Motor neuron (in vitro differentiated cells): Measurements from ENCODE around the gene PUS3. TPM values are rescaled to one million over a fixed set of nuclear protein-coding genes. Genes with fewer than 3 reads are reported as not detected.
"Not testable (repeated sequence)": the region's sequence is repeated elsewhere in the genome, so short reads cannot be mapped to it uniquely, and the experiment has no call there.

Experiments used
- ATAC-seq, 8 experiments: fragments of 200-7000 bp; cut with Tn5 transposase; replicated peaks in 6 of 8; 2 replicates each; pipeline ENCODE4 v1.8.0; 2021; ENCODE audit warnings: mild to moderate bottlenecking in 8 of 8, moderate library complexity in 8 of 8
- H3K27ac ChIP-seq, 2 donors: fragments of 250-450 bp; sonication (Bioruptor Pico); 2 replicates each; pipeline ENCODE4 v1.9.0; 2021; ENCODE audit warnings: antibody characterized with exemption in 2 of 2, mild to moderate bottlenecking in 2 of 2, moderate library complexity in 1 of 2
- H3K4me1 ChIP-seq, 2 donors: fragments of 250-450 bp; sonication (Bioruptor Pico); replicated peaks in 1 of 2; 2 replicates each; pipeline ENCODE4 v1.6.1; 2021; ENCODE audit warnings: antibody characterized with exemption in 2 of 2, mild to moderate bottlenecking in 2 of 2, moderate library complexity in 1 of 2
- H3K4me3 ChIP-seq, 5 donors: fragments of 250-450 bp; sonication (Bioruptor Pico); 2 replicates each; pipeline ENCODE4 v1.9.0; 2021; ENCODE audit warnings: antibody characterized with exemption in 5 of 5, mild to moderate bottlenecking in 5 of 5, moderate library complexity in 4 of 5
- WGBS, 10 experiments: fragments of 450-650 bp; shearing (Covaris generic); methylation state at CpG; one replicate each; pipeline ENCODE4 v1.0.0; 2022; 5-methylcytosine and 5-hydroxymethylcytosine counted together
- in situ Hi-C, 9 experiments: fragments of 400-800 bp; cut with MboI; loops; one replicate each; pipeline ENCODE4 v1.15.0; 2021; ENCODE audit warnings: low sequenced_read_pairs in 9 of 9, low pct_unique_long_range_greater_than_20kb in 2 of 9; ENCODE audit not compliant: unreplicated experiment in 9 of 9
- total RNA-seq, 8 experiments: library from RNA; unstranded; fragments of 300-600 nt; gene quantifications; 2 replicates each; pipeline versions ENCODE4 v1.2.3 to v1.2.4, GENCODE V29; 2022

PUS3 gene
- total RNA-seq, 8 experiments from 2014 or later, result 11.9 to 24.3 (median 15.9) TPM

DNA sequence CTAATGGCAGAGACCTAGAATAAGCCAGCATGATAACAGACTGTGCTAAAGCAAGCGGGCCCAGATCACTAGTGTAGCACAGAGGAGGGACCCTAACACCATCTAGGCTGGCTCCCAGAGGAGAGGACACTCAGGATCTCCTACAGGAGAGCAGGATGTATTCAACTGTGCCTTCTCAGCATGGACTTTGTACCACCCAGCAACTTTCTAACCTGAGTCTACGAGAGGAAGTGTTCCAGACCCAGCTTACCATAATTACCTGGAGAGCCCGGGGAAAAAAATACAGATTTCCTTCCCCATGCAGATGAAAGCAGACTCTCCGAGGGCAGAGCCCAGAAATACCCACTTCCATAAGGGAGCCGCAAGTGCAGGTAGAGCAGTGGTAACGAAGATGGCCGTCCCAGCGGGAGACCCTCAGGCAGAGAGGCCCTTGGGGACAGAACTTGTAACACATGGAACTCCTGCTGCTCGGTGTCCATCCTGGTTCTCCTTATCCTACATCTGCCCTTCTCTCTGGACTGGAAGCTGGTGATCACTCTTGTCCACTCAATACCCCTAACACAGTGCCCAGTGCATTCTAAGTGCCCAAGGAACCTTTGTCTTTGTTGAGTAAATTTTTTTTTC lies 21.5 kb upstream of the PUS3 start:
- H3K4me3 ChIP-seq, result no peak overlapping the region
- ATAC-seq, result no peak
- in situ Hi-C loops, result loop anchor here in 8 of 9 experiments (5.0 to 25.0 kb wide), 4 partner anchors 138 to 273 kb away; partner anchors contain the start of gene CDON (in 1 of the 8)
- H3K4me1 ChIP-seq, result no peaks in the 10 kb centered on the region
- 60 to 97% (median 86%) methylated on average over 1 to 7 of the region's 9 CpGs; no CpG with 5 or more reads in 3 of the 10 experiments for WGBS, 10 experiments
- no peak overlapping the region for H3K27ac ChIP-seq

DNA sequence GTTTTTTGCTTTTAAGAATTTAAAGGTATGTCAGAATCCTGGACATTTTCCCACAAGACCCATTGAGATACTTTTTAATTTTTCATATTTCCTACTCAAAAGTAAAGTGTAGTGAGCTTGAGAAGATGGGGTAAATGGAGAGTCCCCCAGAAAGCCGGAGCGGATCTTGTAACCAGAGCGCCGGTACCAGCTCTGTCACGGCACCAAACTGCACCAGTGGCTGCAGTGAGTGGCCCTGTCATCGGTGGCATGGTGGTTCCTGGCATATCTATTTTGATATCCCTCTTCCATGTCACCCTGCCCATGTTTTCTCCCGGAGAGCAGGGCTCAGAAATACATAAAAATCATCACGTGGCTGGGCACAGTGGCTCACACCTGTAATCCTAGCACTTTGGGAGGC lies 20.6 kb upstream of the PUS3 start:
- in situ Hi-C loops, result loop anchor here in 7 of 9 experiments (5.0 to 25.0 kb wide), 3 partner anchors 264 to 274 kb away; no protein-coding TSS in a partner anchor
- 40 to 100% (median 81%) methylated on average over 1 to 7 of the region's 8 CpGs; no CpG with 5 or more reads in 7 of the 10 experiments for WGBS, 10 experiments

DNA sequence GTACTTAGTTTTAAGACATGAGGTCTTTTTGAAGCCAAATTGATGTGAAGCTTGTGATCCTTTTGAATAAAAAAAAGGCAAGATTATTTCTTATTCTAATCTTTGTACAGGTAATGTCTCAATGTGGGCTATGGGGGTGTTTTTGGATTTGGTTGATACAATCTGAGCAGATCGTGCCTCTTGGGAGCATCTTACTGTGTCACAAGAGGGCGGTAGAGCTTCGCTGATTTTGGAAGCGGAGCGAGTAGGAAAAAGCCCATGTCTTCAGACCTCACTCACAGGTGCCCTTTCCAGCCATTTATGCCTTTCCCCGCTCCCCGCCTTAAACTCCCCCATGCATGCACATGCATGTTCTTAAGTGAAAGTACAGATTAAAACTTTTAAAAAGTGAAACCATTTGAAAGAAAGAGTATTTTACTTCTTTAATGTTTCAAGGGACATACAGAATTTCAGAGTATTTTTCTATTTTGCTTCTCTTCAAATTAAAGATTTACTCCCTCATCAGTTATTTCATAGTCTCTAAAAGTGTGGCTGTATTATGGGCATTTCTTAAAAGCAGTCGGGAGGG lies 20.1 kb upstream of the PUS3 start:
- 0 to 20% (median 2%) methylated on average over 1 to 8 of the region's 8 CpGs; no CpG with 5 or more reads in 1 of the 10 experiments for WGBS, 10 experiments
- Histone ChIP-seq H3K4me3 (no peak overlapping the region), H3K27ac (no peak overlapping the region), H3K4me1 (no peaks in the 10 kb centered on the region)
- ATAC-seq, result peak; percentile 49 to 88 (median 74)
- in situ Hi-C loops, result loop anchor here in 7 of 9 experiments (5.0 to 25.0 kb wide), 3 partner anchors 264 to 274 kb away; no protein-coding TSS in a partner anchor

More for the DNA sequence above, 20.6 kb upstream of the PUS3 start:
- ATAC-seq, result no peak
- no peaks in the 10 kb centered on the region for H3K4me1 ChIP-seq
- H3K4me3 ChIP-seq, result no peak overlapping the region
- H3K27ac ChIP-seq, result no peak overlapping the region

DNA sequence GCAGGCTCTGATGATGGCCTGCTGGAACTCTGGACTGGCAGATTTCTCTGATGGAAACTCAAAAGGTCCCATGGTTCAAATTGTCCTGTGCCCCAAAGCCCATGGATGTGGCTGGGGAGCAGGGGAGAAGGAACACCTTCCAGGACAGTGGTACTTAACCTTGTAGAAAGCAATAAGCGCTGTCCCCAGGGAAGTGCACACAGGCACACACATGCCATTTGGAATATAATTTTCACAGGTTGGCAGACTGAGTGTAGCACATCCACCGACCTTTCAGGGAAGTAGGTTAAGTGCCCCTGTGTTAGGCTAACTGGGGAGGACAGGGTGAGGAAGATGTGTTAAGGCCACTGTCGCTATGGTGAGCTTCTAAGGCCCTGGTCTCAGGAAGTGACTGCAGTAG lies 19.1 kb upstream of the PUS3 start:
- H3K27ac ChIP-seq, result no peak overlapping the region
- in situ Hi-C loops, result loop anchor here in 7 of 9 experiments (5.0 to 25.0 kb wide), 3 partner anchors 265 to 275 kb away; no protein-coding TSS in a partner anchor
- no peak overlapping the region for H3K4me3 ChIP-seq
- no peaks in the 10 kb centered on the region for H3K4me1 ChIP-seq
- ATAC-seq, result no peak
- WGBS, 10 experiments, result 40 to 80% (median 67%) methylated on average over 1 of the region's 3 CpGs; no CpG with 5 or more reads in 7 of the 10 experiments

DNA sequence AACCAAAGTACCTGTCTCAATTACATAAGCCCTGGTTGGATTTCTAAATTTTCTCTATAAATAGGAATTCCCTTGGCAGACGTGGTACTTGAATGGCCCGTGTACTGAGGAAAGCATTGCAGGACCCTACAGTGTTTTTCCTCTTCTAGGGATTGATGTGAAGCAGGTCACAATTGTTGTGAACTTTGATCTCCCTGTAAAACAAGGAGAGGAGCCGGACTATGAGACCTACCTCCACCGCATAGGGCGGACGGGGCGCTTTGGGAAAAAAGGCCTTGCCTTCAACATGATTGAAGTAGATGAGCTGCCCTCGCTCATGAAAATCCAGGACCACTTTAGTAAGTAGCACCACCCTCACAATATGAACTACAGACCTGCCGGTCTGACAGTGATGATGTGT lies 18.0 kb upstream of the PUS3 start:
- in situ Hi-C loops, result loop anchor here in 7 of 9 experiments (5.0 to 25.0 kb wide), 3 partner anchors 266 to 276 kb away; no protein-coding TSS in a partner anchor
- no peak overlapping the region for H3K27ac ChIP-seq
- no peak for ATAC-seq
- H3K4me1 ChIP-seq, result no peaks in the 10 kb centered on the region
- no peak overlapping the region for H3K4me3 ChIP-seq
- WGBS, 10 experiments, result 70 to 100% (median 86%) methylated on average over 1 to 8 of the region's 9 CpGs; no CpG with 5 or more reads in 3 of the 10 experiments

DNA sequence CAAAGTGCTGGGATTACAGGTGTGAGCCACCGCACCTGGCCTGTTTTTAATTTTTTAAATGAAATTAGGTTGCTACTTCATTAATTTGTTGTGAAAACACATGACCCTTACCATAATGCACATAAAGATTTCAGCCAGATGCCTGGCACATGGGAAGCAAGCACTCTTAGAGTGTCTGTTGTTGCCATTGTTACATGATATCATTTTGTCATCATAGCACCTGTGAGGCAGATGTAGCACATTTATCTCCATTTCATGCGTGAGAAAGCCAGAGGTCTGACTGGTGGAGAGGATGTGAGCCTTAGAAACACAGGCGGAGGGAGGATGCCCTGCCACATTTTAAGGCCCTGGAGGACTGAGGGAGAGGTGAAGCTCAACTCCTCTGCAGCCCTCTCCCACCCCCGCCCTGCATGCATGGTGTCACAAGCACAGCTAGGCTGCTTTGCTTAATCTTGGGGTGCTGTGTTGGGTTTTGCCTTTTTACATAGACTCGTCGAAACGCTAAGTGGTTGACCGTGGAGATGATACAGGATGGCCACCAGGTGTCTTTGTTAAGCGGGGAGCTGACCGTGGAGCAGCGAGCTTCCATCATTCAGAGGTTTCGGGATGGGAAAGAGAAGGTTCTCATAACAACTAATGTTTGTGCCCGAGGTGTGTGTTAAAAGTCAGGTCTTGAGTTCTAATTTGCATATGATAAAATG lies 15.3 kb upstream of the PUS3 start:
- H3K4me1 ChIP-seq, result no peaks in the 10 kb centered on the region
- ATAC-seq, result peak in 3 of 8 experiments; percentile 65 to 92 (median 90)
- WGBS, 10 experiments, result 0 to 94% (median 64%) methylated on average over 1 to 9 of the region's 13 CpGs; no CpG with 5 or more reads in 3 of the 10 experiments
- no peak overlapping the region for H3K4me3 ChIP-seq
- in situ Hi-C loops, result loop anchor here in 2 of 9 experiments (10.0 to 25.0 kb wide), 2 partner anchors 269 to 277 kb away; no protein-coding TSS in a partner anchor
- H3K27ac ChIP-seq, result no peak overlapping the region

DNA sequence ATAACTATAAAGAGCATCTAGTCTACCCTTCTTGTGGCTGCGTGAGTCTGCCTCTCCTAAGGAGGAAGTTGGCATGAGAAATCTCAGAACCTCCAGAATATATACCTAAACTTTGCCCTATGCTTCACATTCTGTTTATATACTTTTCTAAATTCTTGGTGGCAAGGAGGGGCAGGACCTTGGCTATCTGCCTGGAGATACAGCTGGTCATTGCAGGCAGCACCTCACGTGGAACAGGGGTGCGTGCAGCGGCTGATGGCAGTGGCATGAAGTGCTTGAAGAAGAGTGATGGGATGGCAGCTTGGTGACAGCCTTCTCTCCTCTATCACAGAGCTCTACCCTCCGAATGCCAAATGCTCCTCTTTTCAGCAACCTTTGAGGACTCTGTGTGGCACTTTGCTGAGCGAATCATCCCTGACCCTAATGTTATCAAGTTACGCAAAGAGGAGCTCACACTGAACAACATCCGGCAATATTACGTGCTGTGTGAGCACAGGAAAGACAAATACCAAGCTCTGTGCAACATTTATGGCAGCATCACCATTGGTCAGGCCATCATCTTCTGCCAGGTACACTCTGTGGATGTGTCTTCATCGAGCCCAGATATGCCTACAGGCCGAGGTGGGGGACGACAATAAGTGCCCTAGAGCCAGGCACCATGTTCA lies 13.8 kb upstream of the PUS3 start:
- WGBS, 10 experiments, result 57 to 100% (median 87%) methylated on average over 1 to 8 of the region's 12 CpGs; no CpG with 5 or more reads in 1 of the 10 experiments
- Histone ChIP-seq H3K4me1 (no peaks in the 10 kb centered on the region), H3K4me3 (no peak overlapping the region), H3K27ac (no peak overlapping the region)
- ATAC-seq, result no peak
- in situ Hi-C loops, result loop anchor here in 2 of 9 experiments (10.0 to 25.0 kb wide), 2 partner anchors 270 to 278 kb away; no protein-coding TSS in a partner anchor

DNA sequence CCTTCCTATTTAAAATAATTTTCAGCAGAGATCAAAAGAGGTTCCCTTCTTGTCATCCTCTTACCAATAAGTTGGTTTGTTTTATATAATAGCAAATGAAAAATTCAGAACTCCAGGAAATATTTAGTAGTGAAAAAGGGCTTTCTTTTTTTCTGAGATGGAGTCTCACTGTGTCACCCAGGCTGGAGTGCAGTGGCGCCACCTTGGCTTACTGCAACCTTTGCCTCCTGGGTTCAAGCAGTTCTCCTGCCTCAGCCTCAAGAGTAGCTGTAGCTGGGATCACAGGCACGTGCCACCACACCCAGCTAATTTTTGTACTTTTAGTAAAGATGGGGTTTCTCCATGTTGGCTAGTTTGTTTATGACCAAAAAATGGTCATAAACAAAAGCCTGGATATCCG lies 11.6 kb upstream of the PUS3 start:
- 40 to 100% (median 76%) methylated on average over 1 to 3 of the region's 3 CpGs; no CpG with 5 or more reads in 1 of the 10 experiments for WGBS, 10 experiments
- in situ Hi-C loops, result loop anchor here in 2 of 9 experiments (10.0 to 25.0 kb wide), 2 partner anchors 273 to 280 kb away; no protein-coding TSS in a partner anchor
- not testable (repeated sequence) for ATAC-seq, H3K4me1 ChIP-seq, H3K27ac ChIP-seq, H3K4me3 ChIP-seq

DNA sequence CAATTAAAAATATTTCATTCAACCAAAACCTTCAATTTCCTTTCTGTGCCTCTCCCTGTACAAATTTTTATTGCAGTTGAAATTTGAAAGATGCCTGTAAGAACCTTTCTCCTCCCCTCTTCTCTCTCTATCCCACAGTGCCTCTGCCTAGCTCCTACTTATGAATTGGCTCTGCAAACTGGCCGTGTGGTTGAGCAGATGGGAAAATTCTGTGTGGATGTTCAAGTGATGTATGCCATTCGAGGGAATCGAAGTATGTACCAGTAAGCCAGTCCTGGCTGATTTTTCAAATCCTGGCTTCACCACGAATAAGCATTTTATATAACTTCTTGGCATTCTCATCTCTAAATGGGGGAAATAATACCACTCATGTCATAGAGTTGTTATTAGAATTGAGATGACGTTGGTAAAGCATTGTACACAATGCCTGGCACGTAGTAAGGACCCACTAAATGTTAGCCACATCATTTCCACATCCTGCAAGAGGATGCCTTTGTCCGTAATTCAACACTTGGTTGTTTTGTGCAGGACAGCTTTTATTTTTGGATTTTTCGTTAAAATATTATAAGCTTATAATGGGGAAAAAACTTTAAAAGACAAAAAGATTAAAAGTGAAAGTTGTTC lies 7.3 kb upstream of the PUS3 start:
- Histone ChIP-seq H3K4me1 (no peaks in the 10 kb centered on the region), H3K27ac (no peak overlapping the region), H3K4me3 (no peak overlapping the region)
- WGBS, 10 experiments, result 18 to 82% (median 59%) methylated on average over 2 to 8 of the region's 8 CpGs; no CpG with 5 or more reads in 1 of the 10 experiments
- in situ Hi-C loops, result loop anchor here in 2 of 9 experiments (10.0 to 25.0 kb wide), 2 partner anchors 277 to 284 kb away; no protein-coding TSS in a partner anchor
- ATAC-seq, result no peak

DNA sequence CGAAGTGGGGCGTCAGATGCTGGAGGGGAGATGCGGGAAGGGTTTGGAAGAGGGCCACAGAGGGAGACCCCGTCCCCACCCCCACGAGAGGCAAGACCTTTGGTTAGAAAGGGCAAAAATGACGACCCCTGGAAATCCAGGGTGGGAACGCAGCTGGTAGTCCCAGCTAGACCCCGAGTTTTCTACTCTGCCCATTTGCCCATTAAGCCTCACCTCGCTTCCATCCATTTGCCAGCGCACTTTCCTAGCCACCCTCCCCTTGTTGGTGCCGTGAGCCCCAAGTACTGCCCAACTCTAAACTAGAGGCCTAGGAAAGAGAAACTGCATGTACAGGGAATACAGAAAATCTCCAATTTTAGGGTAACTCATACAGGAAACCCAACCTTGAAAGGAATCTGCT lies 1.7 kb upstream of the PUS3 start:
- H3K4me1 ChIP-seq, result peaks cover 5 to 6% of the 10 kb centered on the region in 2 donors
- in situ Hi-C loops, result loop anchor here in 1 of 9 experiments (25.0 kb wide), 1 partner anchor 283 kb away; no protein-coding TSS in a partner anchor
- H3K4me3 ChIP-seq, result peak overlapping the region; percentile 47 to 82 (median 63)
- no peak for ATAC-seq
- no peak overlapping the region for H3K27ac ChIP-seq
- 71 to 100% (median 93%) methylated on average over 1 to 4 of the region's 11 CpGs; no CpG with 5 or more reads in 5 of the 10 experiments for WGBS, 10 experiments

DNA sequence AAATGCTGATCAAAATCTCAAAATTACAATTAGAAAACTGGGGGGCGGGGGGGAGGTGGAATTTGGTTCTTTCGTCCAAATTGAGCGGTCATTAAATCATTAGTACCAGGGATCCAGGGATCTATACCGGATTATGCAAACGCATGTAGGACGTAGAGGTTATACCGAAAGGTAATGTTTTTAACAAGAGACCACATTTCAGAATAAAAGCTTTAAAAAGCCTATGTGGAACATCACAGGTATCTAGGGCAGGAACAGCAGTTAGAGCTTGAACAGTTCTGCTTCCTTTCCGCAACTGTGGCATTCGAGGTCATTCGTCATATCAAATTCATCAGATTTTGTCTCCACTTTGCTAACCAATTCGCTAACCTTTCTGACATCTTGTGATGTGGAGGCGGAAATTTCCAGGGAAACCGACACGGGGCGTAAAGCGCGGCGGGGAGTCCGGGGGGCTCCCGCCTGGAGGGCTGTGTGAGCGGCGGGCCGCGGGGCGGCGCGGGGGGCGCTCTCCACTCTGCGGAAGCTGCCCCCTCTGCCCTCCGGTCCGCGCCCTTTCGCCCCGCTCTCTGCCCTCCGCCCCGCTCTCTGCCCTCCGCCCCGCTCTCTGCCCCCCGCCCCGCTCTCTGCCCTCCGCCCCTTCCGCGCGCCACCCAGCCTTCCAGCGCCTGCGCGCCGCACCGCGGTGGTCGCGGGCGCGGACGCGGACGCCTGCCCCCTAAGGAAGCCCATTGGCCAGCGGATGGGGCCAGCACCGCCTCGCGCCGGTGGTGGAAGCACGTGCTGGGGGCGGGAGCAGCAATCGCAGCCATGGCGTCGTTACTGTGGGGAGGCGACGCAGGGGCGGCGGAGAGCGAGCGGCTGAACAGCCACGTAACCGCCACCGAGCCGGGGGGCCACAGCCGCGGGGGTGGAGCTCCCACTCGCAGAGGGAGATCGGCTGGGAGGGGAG lies 979 bp upstream of the PUS3 start, which contains the start of gene DDX25:
Gene DDX25 (plus strand): TSS at position 798 of the 949 bp plus-strand sequence. CDS start 10 bp downstream, at position 808.
- in situ Hi-C loops, result loop anchor here in 1 of 9 experiments (25.0 kb wide), 1 partner anchor 283 kb away; no protein-coding TSS in a partner anchor
- WGBS, 10 experiments, result 0 to 10% (median 6%) methylated on average over 1 to 11 of the region's 81 CpGs; no CpG with 5 or more reads in 2 of the 10 experiments
- H3K4me1 ChIP-seq, result peaks cover 5 to 6% of the 10 kb centered on the region in 2 donors
- ATAC-seq, result peak in 7 of 8 experiments; percentile 11 to 92 (median 86)
- H3K4me3 ChIP-seq, result peak within 1 kb of the TSS; percentile 47 to 82 (median 63)
- peak within 1 kb of the TSS in 1 of 2 donors; percentile 50 for H3K27ac ChIP-seq
